CD4-positive, alpha-beta T cell treated with Interferon alpha-2 for 1 hour (primary cell): ENCODE results near the gene ZFP92.

Experiments
- DNase-seq, 2 donors: peaks; one replicate each; pipeline ENCODE4 v3.0.0-alpha.2; 2020 to 2022

Gene ZFP92

GRCh38 chrX:153441296-153441695 is 30.0 kb downstream of the ZFP92 start:
- no peak for DNase-seq

DNA sequence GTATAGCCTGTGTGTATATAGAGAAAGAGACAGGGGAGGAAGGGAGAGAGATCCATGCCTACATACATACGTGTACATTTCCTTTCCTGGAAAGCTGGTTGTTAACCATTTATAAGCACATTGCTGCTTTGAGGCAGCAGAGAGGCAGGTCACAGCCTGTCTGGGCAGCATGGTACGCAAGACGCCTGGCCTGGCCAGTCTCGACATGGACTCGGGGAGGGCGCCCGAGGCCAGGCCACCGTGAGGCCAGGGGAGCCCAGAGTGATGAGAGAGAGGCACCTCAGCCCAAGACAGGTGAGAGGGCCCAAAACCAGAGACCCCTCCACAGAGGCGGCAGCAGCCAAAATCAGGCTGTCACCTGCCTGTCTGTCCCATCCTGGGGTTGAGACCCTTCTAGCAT is 30.7 kb downstream of the ZFP92 start:
- DNase-seq = no peak

GRCh38 chrX:153442463-153442862 is 31.2 kb downstream of the ZFP92 start:
- no peak for DNase-seq

DNA sequence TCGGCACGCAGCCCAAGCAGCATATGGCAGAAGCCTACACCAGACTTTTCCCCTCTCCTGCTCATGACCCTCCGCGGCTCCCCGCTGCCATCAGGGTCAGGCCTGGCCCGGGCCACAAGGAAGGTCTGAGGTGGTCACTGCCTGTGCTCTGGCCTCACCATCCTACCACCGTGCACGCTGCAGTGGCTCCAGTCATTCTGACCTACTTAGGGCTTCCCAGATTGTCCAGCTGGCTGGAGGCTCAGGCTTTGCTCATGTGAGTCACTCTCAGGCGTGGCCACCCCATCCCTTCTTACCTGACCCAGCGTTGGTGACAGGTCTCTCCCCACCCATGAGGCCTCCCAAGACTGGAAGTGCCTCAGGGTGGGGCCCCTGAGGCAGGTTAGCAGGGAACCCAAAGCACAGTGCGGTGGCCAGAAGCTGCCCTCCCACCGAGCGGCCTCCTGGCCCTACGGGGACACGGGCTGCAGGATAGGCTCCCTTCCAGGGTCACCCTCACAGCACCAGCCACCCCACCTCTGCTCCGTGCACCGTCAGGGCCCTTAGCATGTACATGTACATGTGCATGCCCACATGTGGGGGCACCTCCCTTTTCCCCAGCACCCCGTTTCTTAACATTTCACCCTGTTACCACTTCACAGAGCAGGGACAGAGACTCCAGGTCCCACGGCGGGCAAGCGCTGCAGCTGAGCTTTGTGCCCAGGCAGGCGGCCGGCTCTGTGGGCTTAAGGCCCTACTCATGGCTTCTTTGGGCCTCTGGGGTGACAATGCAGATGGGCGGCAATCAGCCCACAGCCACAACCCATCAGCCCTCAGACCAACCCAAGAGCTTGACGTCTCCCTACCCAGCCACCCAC is 32.4 kb downstream of the ZFP92 start:
- DNase-seq = no peak

DNA sequence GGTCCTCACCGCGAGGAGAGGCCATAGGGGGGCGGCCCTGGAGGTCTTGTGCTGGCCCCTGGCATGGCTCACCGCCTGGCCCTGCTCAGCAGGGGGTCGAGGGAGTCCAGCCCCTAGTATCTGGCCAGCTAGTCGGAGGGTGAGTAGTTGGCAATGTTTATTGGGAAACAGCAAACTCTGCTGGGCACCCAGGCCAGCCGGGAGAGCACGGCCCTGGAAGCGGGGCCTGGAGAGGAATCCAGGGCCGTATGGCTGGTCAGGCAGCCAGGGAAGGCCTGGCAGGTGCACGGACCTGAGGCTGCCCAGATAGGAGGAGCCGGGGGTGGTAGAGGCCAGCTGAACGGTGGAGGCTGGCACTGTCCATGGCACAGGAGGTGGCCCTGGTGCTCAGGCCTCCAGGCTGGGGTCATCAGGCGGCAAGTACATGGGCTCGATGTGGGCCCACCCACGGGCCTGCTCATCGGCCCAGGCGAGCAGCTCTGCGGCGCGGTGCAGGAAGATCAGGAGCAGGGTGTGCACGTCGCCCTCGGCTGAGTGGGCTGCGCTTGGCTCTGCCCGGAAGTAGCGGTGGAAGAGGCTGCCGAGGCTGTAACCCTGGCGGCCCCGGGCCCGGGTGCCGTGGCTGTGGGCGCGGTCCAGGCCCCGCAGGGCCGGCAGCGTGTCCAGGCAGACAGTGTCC is 33.2 kb downstream of the ZFP92 start:
- DNase-seq = no peak

GRCh38 chrX:153445106-153445855 is 34.0 kb downstream of the ZFP92 start:
- DNase-seq = no peak

GRCh38 chrX:153445856-153446635 is 34.8 kb downstream of the ZFP92 start, which contains the start of gene TREX2:
TSS of gene TREX2 (minus strand) at chrX:153446056. CDS start at chrX:153445430, 626 bp downstream.
- no peak for DNase-seq

DNA sequence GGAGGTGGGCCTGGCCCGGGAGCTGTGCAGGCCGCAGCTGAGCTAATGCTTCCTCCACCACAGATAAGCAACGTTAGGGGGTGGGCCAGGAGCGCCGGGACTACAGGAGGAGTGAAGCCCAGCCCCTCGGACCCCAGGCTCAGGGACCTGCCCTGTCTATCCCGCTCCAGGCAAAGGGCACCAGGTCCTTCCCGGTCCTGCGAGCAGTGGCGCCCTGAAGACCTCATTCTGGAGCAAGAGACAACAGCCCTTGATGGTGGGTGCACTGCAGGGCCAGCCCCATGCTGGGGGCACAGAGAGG is 35.3 kb downstream of the ZFP92 start:
- DNase-seq = no peak

- DNase-seq = no peak
These were observed 35.8 kb downstream of the ZFP92 start for GRCh38 chrX:153446950-153447580.

- no peak for DNase-seq
These were observed 36.3 kb downstream of the ZFP92 start for GRCh38 chrX:153447581-153447960.

- DNase-seq = no peak
These were observed 37.5 kb downstream of the ZFP92 start for GRCh38 chrX:153448556-153449367.

DNA sequence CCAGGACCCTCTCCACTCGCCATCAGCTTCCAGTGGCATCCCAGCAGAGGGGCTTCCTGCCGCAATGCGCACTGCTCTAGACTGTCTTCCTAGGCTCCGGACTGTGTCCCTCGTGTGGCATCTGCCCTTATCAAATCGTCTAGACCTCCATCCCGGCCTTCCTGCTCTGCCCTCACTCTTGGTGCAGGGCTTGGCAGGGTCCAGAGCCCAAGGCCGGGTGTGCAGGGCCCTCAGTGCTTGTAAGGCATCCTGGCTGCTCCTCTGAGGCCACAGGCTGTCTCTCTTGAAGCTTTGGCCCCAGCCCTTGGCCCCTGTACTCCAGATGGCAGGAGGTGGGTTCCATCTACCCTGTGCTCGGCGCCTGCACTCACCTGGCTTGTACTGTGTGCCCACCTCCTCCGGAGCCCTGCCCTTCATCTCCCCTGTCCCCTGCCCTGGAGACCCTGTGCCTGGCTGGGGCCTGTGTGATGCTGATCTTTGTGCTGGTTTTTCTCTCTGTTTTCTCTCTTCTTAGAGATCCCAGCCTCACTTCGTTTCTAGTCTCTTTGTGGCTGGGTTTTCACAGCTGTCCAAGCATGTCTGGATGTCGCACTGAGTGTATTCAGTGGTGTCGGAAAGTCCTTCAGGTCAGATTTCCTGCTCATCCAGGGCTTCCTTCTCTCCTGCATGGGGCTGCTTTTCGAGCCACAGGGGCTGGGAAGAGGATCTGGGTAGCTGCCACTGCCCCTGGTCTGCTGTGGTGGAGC is 38.3 kb downstream of the ZFP92 start:
- DNase-seq = no peak

DNA sequence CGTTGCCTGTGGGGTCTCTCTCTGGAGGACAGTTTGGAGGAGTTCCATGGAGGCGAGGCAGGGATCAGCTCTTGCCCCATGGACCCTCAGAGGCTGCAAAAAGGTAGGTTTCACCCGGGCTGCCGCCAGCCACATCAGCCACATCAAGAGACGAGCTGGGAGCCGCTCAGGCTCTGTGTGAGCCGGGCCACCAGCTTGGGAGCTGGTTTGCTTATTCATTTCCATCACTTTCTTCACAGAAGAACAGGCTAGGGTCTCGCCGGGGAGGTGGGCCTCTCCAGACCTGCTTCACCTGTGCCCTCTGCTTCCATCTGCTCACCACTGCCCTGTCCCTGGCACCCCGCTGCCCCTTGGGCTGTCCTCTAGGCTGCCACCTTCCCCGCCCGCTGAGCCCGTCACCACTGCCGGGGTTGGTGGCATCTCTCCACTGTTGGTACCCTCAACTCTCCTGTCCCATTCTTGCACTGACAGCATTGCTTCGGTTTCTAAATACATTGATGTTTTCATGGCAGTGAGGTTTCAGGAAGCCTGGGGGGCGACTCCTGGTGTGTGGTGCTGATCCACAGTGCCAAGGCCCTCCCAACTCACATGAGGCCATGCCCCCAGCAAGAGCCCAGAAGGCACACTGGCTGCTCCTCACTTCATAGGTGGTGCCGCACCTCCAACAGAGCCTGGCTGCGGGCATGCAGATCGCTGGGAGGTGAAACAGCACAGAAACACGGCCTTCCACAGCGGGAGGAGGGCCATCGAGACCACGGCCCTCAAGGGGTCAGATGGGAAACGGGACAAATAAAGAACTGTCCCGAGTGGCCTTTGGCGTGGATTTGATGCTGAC is 39.1 kb downstream of the ZFP92 start:
- no peak for DNase-seq

- DNase-seq = no peak
These were observed 39.6 kb downstream of the ZFP92 start for GRCh38 chrX:153450949-153451277.

DNA sequence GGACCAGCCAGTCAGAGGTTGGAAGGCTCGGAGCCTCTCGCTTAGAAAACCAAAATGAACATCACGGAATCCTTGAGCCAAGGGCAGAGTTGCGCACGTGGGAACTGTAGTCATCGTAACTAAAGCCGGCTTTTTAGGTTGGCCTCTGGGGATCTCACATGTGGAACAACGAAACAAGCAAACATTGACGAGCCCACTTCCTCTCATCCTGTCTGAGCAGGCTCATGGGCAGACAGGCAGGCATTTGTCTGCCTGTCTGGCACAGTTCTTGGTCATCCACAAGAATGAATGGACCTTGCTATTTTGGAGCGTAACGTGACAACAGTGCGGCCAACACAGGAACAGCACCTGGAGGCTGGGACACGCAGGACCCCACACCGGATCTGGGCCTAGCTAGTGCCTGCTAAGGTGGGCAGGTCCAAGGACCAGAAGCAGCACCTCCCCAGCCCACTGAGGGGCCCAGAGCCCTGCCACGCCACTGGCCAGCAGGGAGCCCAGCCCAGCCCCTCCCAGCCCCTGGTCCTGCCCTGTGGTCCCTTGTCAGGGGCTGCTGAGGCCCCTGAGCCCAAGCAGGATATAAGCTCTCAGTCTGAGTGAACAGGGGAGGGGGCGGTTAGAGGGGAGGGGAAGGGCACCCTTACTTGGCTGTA is 43.8 kb downstream of the ZFP92 start:
- no peak for DNase-seq

GRCh38 chrX:153455571-153455970 is 44.3 kb downstream of the ZFP92 start:
- DNase-seq = no peak

- DNase-seq = no peak
These were observed 44.9 kb downstream of the ZFP92 start for GRCh38 chrX:153456161-153456560.

DNA sequence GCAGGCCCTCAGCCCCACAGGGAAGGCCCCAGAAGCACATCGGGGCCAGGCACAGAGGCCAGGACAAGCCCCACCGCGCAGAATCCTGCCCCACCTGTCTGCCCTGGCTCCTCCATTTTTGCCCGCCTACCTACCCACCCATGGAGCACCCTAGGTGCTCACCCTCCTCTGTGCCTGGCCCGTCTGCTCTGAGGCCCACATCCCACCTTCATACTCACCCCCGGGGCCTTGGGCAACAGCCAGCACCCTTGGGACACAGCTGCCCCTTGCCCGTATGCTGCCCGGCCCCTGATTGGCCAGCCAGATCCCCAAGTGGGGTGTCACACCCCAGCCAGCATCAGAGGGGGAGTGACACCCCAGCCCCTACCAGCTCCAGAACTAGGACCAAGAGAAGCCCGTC is 45.4 kb downstream of the ZFP92 start:
- no peak for DNase-seq

- no peak for DNase-seq
These were observed 46.0 kb downstream of the ZFP92 start for GRCh38 chrX:153457136-153457825.
